HL-60/S4 treated with retinoic acid at 250 ng/mL for 4 days and 3 days (cell line): ENCODE data around the gene PTPRM.

Experiments
- in situ Hi-C: fragments of 300-500 bp; cut with MboI; formaldehyde crosslinking; loops from 2 replicates; pipeline ENCODE4 v1.7.0; 2022; ENCODE audit warnings: low sequenced_read_pairs

PTPRM gene

GRCh38 chr18:7879717-7880116 is 312.6 kb downstream of the PTPRM start:
- in situ Hi-C loops, result no loop called here

DNA sequence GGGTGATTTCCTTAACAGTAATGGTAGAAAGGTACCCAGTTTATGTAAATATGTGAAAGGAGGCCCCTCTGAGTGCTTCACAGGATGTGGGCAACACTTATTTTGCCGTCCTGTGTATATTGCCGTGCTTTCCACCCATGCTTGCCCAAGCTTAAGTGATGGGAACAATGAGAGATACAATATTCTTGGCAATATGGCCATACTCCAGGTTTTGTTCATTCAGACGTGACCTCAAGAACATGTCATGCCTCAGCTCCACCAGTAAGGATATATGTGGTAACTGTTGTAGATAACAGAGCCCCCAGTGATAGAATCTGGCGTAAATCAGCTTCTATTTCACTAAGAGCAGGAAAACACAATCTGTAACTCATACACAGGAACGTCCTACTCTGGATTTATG is 318.7 kb downstream of the PTPRM start:
- in situ Hi-C loops, result no loop called here

- in situ Hi-C loops, result no loop called here
Observed at GRCh38 chr18:7886436-7886835, 319.3 kb downstream of the PTPRM start.

GRCh38 chr18:7889515-7889914 is 322.4 kb downstream of the PTPRM start:
- in situ Hi-C loops, result no loop called here

GRCh38 chr18:7890075-7890474 is 323.0 kb downstream of the PTPRM start:
- in situ Hi-C loops, result no loop called here

GRCh38 chr18:7892556-7892955 is 325.4 kb downstream of the PTPRM start:
- in situ Hi-C loops, result no loop called here

GRCh38 chr18:7894592-7894991 is 327.5 kb downstream of the PTPRM start:
- in situ Hi-C loops, result no loop called here

DNA sequence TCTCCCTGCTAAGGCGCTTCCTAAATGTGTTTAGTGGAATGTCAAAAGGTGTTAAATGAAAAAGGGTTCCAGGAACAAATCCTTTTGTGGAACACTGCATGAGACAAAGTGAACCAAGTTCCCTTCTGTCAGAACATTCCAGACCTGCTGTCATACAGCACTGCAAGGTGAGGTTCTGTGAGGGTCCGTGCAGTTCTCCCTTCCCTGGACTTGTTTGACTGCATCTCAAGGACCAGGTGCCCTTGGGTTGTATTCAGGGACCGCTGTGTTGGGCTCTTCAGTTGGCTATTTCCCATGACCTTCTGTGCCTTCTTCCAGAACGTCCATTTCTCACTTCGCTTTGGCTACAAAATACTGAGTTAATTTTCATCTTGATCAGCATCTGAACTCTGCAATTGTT is 328.2 kb downstream of the PTPRM start:
- in situ Hi-C loops, result no loop called here

DNA sequence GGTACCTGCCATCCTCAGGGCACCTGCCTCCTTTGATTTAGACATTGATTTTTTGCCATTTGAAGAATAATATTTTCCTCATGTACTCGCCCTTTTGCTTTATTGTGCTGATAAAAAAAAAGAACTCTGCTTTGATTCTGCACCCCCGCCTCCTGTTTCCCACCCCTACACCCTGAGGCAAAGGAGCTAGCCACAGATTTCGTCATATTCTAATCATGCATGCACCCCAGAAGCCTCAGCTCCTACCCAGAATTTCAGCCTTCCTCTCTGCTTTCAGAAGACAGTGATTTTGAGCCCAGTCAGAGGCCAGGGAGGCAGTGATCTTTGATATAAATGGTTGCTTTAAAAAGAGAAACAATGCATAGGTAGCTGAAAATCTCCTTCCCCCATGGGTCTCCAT is 329.0 kb downstream of the PTPRM start:
- in situ Hi-C loops, result no loop called here

GRCh38 chr18:7896805-7897518 is 329.8 kb downstream of the PTPRM start:
- in situ Hi-C loops, result no loop called here

DNA sequence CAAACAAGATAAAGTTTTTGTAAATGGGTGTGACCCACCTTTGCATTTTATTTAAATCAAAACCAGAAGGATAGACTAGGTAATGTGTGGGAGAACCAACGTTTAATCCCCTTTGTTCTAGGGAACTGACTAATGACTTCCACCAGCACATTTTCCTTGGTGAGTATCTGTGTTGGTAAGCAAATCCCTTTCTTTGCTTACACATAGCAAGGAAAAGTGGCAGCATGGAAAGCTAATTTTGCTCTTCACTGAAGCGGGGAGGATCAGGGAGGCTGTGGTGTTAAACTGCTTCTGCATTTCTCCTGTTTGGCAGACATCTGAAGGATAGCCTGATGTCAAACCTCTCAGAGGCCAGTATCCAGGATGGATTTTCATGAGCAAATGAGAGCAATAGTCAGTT is 331.1 kb downstream of the PTPRM start:
- in situ Hi-C loops, result no loop called here

GRCh38 chr18:7899078-7899477 is 332.0 kb downstream of the PTPRM start:
- in situ Hi-C loops, result no loop called here

DNA sequence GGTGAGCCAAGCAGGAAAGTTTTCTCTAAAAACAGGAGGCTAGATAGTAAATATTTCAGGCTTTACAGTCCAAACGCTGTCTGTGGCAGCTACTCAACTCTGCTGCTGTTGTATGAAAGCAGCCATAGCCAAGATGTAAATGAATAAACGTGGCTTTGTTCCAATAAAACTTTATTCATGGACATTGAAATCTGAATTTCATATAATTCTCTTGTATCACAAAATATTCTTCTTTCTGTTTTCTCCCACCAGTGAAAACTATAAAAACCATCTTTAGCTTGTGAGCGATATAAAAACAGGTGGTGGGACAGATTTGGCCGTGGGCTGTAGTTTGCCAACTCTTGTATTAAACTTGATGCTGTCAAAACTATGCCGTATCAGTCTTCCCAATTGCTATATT is 333.0 kb downstream of the PTPRM start:
- in situ Hi-C loops, result no loop called here

DNA sequence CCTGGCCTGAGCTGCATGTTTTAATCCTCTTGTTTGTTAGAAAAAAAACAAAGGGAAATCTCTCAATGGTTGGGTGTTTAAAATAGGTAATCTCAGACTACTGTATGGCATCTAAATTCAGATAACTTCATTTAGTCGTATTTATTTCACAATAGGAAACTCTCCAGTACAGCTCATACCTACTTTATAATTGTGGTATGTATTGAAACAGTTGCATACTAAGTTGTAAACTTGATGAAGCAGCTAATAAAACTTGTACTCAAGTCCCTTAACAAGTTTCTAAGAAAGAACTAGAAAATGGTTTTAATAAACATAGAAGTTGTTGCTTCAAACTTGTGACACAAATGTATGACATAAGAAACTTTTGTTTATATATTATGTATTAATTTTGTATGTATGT is 334.5 kb downstream of the PTPRM start:
- in situ Hi-C loops, result no loop called here

DNA sequence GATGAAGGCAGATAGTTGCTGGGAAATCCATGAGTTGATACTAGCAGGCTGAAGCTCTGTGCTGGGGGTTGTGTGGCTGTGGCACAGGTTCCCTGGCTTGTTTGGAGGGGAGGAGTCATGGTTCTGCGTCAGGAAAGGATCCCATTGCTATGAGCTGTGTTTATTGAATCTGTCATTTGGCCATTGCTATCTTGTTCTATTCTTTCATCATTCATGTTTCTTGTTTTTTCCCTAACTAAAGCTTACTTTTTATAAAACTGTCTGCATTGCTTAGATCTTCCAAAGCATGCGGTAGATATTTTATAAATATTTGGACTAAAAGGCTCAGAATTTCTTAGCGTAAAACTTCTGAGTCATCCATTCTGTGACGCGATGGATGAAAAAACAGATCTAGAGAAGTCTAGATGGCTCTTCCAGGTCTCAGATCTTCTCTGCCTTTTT is 335.3 kb downstream of the PTPRM start:
- in situ Hi-C loops, result no loop called here

- in situ Hi-C loops, result no loop called here
Observed at GRCh38 chr18:7904529-7904928, 337.4 kb downstream of the PTPRM start.

- in situ Hi-C loops, result no loop called here
Observed at GRCh38 chr18:7908681-7909299, 341.7 kb downstream of the PTPRM start.

DNA sequence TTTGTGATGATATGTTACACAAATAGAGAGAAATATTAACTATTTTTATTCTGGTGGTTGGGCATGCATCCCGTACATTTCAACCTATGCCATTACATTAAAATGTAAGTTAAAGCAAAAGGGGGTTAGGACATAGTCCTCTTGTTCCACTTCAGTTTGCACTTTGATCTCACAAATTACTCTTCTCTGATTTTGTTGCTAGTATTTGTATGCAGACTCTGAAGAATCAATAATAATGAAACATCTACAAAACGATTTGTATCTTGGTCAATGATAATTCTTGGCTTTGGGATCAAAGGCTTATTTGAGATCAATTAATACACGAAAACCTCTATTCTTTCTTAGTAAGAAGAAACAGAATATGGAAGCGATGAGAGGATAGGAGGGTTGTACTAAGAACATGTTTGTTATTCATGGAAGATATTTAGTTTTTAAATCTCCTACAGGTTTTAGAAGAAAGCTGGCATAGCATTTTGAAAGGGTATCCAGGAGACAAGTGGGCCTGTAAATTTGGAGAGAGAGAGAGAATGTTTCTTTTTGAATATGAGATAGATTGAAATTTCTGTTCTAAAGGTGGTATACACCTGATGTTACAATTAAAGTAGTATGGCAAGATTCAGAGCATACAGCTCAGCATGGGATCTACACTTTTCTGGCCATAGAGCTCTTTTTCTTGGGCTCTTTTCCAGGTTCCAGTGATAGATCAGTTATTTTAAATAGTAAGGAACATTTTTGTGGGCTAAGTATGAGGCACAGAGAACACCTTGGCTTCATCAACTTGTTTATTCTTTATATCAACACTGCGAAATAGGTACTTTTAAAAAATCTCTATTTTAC is 347.9 kb downstream of the PTPRM start:
- in situ Hi-C loops, result no loop called here

DNA sequence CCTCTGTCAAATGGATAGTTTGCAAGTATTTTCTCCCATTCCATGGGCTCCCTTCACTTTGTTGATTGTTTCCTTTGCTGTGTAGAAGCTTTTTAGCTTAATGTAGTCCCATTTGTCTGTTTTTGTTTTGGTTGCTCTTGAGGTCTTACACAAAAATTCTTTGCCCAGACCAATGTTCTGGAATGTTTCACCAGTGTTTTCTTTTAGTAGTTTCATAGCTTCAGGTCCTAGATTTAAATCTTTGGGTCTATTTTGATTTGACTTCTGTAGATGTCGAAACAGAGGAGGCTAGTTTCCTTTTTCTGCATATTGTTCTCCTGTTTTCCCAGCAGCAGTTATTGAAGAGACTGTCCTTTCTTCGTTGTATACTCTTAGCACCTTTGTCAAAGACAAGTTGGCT is 351.6 kb downstream of the PTPRM start:
- in situ Hi-C loops, result no loop called here

GRCh38 chr18:7919565-7919964 is 352.4 kb downstream of the PTPRM start:
- in situ Hi-C loops, result no loop called here

DNA sequence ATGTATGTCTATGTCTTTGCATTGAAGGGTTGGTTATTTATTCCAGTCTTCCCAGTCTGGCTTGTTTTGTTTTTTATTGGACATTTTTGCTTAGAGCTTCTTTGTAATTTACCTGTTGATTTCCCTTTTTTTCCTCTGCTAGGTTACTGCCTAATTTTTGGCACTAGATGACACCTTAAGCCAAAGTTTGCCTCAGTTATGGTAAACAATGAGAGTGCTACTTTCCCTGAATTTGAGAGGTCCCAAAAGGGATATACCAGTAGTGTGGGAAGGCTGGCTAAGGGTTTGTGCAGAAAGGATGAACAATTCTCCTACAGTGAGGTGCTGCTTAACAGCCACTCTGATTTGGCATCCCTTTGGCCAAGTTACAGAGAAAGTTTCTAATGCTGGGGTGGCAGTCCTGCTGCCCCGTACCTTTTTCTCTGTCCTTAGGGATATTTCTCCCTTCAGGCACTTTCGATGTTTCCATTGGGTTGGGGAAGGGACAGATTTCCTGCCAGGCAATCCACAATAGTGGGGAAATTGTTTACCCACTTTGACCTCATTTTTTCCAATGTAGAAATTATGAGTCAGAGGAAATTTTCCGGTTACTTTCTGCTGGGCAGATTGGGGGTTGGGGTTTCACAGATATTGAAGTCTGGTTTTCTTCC is 354.9 kb downstream of the PTPRM start:
- in situ Hi-C loops, result no loop called here
